Fibroblast of lung (primary cell): ENCODE data around the gene CDO1. TPM values are rescaled to one million over a fixed set of nuclear protein-coding genes. Genes with fewer than 3 reads are reported as not detected.

Source experiments
- DNase-seq, 2 donors: peaks; one replicate each; pipeline versions ENCODE4 v3.0.0 to v3.0.0-alpha.2; 2010; ENCODE audit warnings: low read depth in 2 of 2
- H2AFZ ChIP-seq: 2 replicates; pipeline ENCODE4 v1.5.1; 2012; ENCODE audit warnings: low read length, control low read depth, inconsistent platforms
- H3K27ac ChIP-seq: 2 replicates; pipeline ENCODE4 v1.5.1; 2011; ENCODE audit warnings: low read length, control low read depth; ENCODE audit not compliant: insufficient read depth
- H3K27me3 ChIP-seq: 2 replicates; pipeline ENCODE4 v1.5.1; 2011; ENCODE audit warnings: mild to moderate bottlenecking, low read length; ENCODE audit not compliant: control insufficient read depth, insufficient read depth
- H3K36me3 ChIP-seq: 2 replicates; pipeline ENCODE4 v1.5.1; 2011; ENCODE audit warnings: low read length; ENCODE audit not compliant: control insufficient read depth, insufficient read depth
- H3K4me1 ChIP-seq: 2 replicates; pipeline ENCODE4 v1.5.1; 2011; ENCODE audit warnings: low read length; ENCODE audit not compliant: control insufficient read depth, insufficient read depth; ENCODE audit errors: extremely low read depth
- H3K4me2 ChIP-seq: 2 replicates; pipeline ENCODE4 v1.5.1; 2011; ENCODE audit warnings: low read length, control low read depth; ENCODE audit not compliant: insufficient read depth; ENCODE audit errors: extremely low read depth
- H3K4me3 ChIP-seq, 4 experiments: fragments of 200-600 bp in 1 of 4; sonication (generic) in 1 of 4; replicated peaks in 1 of 4; 2 replicates each; pipeline ENCODE4 v1.5.1; 2011 to 2016; ENCODE audit warnings: low read length in 4 of 4, low read depth in 3 of 4, mild to moderate bottlenecking in 3 of 4, control low read depth in 2 of 4, inconsistent platforms in 1 of 4, mixed read lengths in 1 of 4; ENCODE audit not compliant: insufficient read depth in 1 of 4; ENCODE audit errors: control extremely low read depth in 1 of 4
- H3K79me2 ChIP-seq: 2 replicates; pipeline ENCODE4 v1.5.1; 2012; ENCODE audit warnings: mild to moderate bottlenecking, low read length, inconsistent platforms; ENCODE audit not compliant: control insufficient read depth, insufficient read depth
- H3K9ac ChIP-seq: 2 replicates; pipeline ENCODE4 v1.5.1; 2011; ENCODE audit warnings: mild to moderate bottlenecking, low read length, control low read depth; ENCODE audit not compliant: insufficient read depth
- H3K9me3 ChIP-seq: 2 replicates; pipeline ENCODE4 v1.5.1; 2012; ENCODE audit warnings: low read depth, low read length; ENCODE audit not compliant: control insufficient read depth, insufficient read depth
- H4K20me1 ChIP-seq: 2 replicates; pipeline ENCODE4 v1.5.1; 2011; ENCODE audit warnings: low read length; ENCODE audit not compliant: control insufficient read depth, insufficient read depth; ENCODE audit errors: extremely low read depth
- EZH2 ChIP-seq: IDR thresholded peaks from 2 replicates; pipeline ENCODE4 v1.5.1; 2012; ENCODE audit warnings: low read length, control low read depth, mild to moderate bottlenecking; ENCODE audit errors: missing control alignments
- polyA plus RNA-seq, 2 donors: library from polyadenylated mRNA; depleted of rRNA in 1 of 2; stranded (reverse) in 1 of 2; unstranded in 1 of 2; fragments of >200 nt; gene quantifications; 2 replicates each; pipeline ENCODE4 v1.2.1, GENCODE V29; 2011 to 2012; ENCODE audit warnings: missing spikeins in 1 of 2
- total RNA-seq: library from RNA; depleted of rRNA; stranded (reverse); fragments of >200 nt; gene quantifications from 2 replicates; pipeline ENCODE4 v1.2.1, GENCODE V29; 2014
- TF ChIP-seq, protein P1 (sequence below), 2 donors: IDR thresholded peaks in 1 of 2; conservative IDR thresholded peaks in 1 of 2; 1 replicate in 1 of 2; 2 replicates in 1 of 2; pipeline ENCODE4 v1.5.1; 2011 to 2012; ENCODE audit warnings: low read length in 2 of 2, control low read depth in 1 of 2, inconsistent platforms in 1 of 2, low read depth in 1 of 2, mild to moderate bottlenecking in 1 of 2

The CDO1 gene
- total and polyA plus RNA-seq, 2 donors (not counting 1 experiment from before 2014, with no cell fraction given), result 0.85 to 6.9 TPM

GRCh38 chr5:115758356-115758755 is 58.1 kb downstream of the CDO1 start:
- Histone ChIP-seq H3K27me3 (no peaks in the 10 kb centered on the region), H3K9ac (no peak overlapping the region), H4K20me1 (no peaks in the 10 kb centered on the region), H3K9me3 (no peaks in the 10 kb centered on the region), H3K4me1 (no peaks in the 10 kb centered on the region), H2AFZ (no peak overlapping the region), H3K79me2 (no peaks in the 10 kb centered on the region), H3K4me2 (no peak overlapping the region), H3K4me3 (no peak overlapping the region), H3K27ac (no peak overlapping the region), H3K36me3 (no peaks in the 10 kb centered on the region)
- no peak for TF ChIP-seq EZH2
- DNase-seq, result peak in 1 of 2 donors; percentile 22

DNA sequence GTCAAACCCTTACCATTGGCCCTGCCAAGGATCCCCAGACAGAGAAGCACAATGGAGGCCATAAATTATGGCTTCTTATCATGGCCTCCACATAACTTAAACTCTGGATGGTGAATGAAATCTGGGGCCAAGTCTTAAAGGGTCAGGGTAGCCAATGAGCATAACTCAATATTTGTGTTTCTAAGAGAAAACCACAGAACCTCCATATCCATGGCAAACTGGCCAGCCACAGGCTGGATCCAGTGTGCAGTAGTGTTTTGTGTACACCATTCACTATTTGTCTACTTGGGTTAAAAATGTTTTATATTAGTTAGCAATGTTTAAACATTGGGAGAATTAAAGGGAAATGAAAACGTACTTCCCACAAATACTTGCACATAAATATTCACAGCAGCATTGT is 60.8 kb downstream of the CDO1 start:
- no peak for DNase-seq
- no peaks in the 10 kb centered on the region for H3K9me3 ChIP-seq
- H4K20me1 ChIP-seq, result no peaks in the 10 kb centered on the region
- no peak overlapping the region for H3K27ac ChIP-seq
- TF ChIP-seq, protein P1, sequence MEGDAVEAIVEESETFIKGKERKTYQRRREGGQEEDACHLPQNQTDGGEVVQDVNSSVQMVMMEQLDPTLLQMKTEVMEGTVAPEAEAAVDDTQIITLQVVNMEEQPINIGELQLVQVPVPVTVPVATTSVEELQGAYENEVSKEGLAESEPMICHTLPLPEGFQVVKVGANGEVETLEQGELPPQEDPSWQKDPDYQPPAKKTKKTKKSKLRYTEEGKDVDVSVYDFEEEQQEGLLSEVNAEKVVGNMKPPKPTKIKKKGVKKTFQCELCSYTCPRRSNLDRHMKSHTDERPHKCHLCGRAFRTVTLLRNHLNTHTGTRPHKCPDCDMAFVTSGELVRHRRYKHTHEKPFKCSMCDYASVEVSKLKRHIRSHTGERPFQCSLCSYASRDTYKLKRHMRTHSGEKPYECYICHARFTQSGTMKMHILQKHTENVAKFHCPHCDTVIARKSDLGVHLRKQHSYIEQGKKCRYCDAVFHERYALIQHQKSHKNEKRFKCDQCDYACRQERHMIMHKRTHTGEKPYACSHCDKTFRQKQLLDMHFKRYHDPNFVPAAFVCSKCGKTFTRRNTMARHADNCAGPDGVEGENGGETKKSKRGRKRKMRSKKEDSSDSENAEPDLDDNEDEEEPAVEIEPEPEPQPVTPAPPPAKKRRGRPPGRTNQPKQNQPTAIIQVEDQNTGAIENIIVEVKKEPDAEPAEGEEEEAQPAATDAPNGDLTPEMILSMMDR (conservative IDR thresholded peaks at IDR 0.05 in 1 of 2, IDR thresholded peaks at IDR 0.05 in 1 of 2; ENCODE audit: low read depth in 1 of 2, low read length in 2 of 2), result no peak
- TF ChIP-seq EZH2, result no peak
- no peaks in the 10 kb centered on the region for H3K36me3 ChIP-seq
- no peaks in the 10 kb centered on the region for H3K79me2 ChIP-seq
- H3K4me2 ChIP-seq, result no peak overlapping the region
- H3K4me1 ChIP-seq, result no peaks in the 10 kb centered on the region
- H2AFZ ChIP-seq, result no peak overlapping the region
- H3K9ac ChIP-seq, result no peak overlapping the region
- H3K27me3 ChIP-seq, result no peaks in the 10 kb centered on the region
- no peak overlapping the region for H3K4me3 ChIP-seq

Other genes starting within 250 kb of the CDO1 start
- 4.1 and 8.8 TPM in 2 replicates for gene TICAM2, start 214.2 kb downstream of the CDO1 start, total RNA-seq
- 8.1 and 10.3 TPM in 2 replicates for gene TICAM2, start 214.2 kb downstream of the CDO1 start, polyA plus RNA-seq
- 82.2 and 104 TPM in 2 replicates for gene TMED7, start 190.6 kb downstream of the CDO1 start, total RNA-seq
- gene TMED7, start 190.6 kb downstream of the CDO1 start, polyA plus RNA-seq, result 109 and 154 TPM in 2 replicates
- 37.2 and 38.8 TPM in 2 replicates for gene ATG12, start 24.9 kb upstream of the CDO1 start, total RNA-seq
- gene ATG12, start 24.9 kb upstream of the CDO1 start, polyA plus RNA-seq, result 93.0 and 117 TPM in 2 replicates
- 86.7 and 87.8 TPM in 2 replicates for gene AP3S1, start 25.3 kb upstream of the CDO1 start, total RNA-seq
- gene AP3S1, start 25.3 kb upstream of the CDO1 start, polyA plus RNA-seq, result 130 and 165 TPM in 2 replicates
- 0.17 and 0.26 TPM in 2 replicates for gene LVRN, start 145.8 kb upstream of the CDO1 start, total RNA-seq
- 0.07 and 0.10 TPM in 2 replicates for gene LVRN, start 145.8 kb upstream of the CDO1 start, polyA plus RNA-seq
- gene ARL14EPL, start 215.8 kb upstream of the CDO1 start, total RNA-seq, result not detected in 2 replicates
- gene ARL14EPL, start 215.8 kb upstream of the CDO1 start, polyA plus RNA-seq, result not detected in 2 replicates